Mucosa of rectum (tissue), 2 donors: ENCODE measurements around the gene SYTL4.
A peak's percentile ranks its signal among the peaks of the same experiment; 100 is the strongest.
"Not testable (repeated sequence)": the region's sequence is repeated elsewhere in the genome, so short reads cannot be mapped to it uniquely, and the experiment has no call there.

Source experiments
- H3K27ac ChIP-seq, 2 donors: one replicate each; pipeline ENCODE4 v1.7.0; 2013; ENCODE audit warnings: inconsistent platforms in 2 of 2, low read depth in 2 of 2, low read length in 2 of 2
- H3K27me3 ChIP-seq, 2 donors: one replicate each; pipeline ENCODE4 v1.7.0; 2013; ENCODE audit warnings: low read length in 2 of 2; ENCODE audit not compliant: control insufficient read depth in 2 of 2, insufficient read depth in 2 of 2
- H3K36me3 ChIP-seq, 2 donors: one replicate each; pipeline ENCODE4 v1.7.0; 2013; ENCODE audit warnings: low read length in 2 of 2; ENCODE audit not compliant: control insufficient read depth in 2 of 2, insufficient read depth in 2 of 2
- H3K4me1 ChIP-seq, 2 donors: one replicate each; pipeline ENCODE4 v1.7.0; 2013; ENCODE audit warnings: low read length in 2 of 2, mild to moderate bottlenecking in 1 of 2; ENCODE audit not compliant: control insufficient read depth in 2 of 2, insufficient read depth in 2 of 2
- H3K4me3 ChIP-seq, 2 donors: one replicate each; pipeline ENCODE4 v1.7.0; 2013; ENCODE audit warnings: low read length in 2 of 2
- H3K9ac ChIP-seq, 2 donors: one replicate each; pipeline ENCODE4 v1.7.0; 2013; ENCODE audit warnings: low read length in 2 of 2, low read depth in 1 of 2, mild to moderate bottlenecking in 1 of 2
- H3K9me3 ChIP-seq, 2 donors: one replicate each; pipeline ENCODE4 v1.7.0; 2013; ENCODE audit warnings: low read length in 2 of 2; ENCODE audit not compliant: control insufficient read depth in 2 of 2
- donor health status: healthy.
- donor health status: Normal muscosa, but diverticular disease.

The SYTL4 gene

DNA sequence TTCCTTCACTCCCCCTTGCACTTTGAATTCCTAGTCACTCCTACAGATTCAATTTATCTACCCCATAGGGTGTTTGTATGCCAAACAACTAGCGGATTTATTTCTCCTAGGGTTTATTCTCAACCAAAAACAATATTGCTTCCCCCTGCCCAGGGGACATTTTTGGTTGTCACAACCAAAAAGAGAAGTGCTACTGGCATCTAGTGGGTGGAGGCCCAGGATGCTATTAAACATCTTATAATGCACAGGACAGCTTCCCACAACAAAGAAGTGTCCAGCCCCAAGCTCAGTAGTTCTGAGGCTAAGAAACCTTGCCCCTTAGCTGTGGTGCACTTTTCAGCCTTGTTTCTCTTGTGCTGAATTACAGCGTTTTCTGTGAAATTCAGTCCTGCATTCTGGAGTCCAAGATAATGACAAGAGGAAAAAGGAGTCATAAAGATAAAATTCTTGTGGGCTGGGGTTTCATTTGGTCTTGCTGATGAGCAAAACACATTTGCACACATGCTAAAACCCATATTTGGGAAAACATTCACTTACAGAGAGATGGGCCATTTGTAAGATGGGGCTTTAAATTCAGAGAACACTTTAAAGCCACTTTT is 11.2 kb upstream of the SYTL4 start:
- H3K4me3 ChIP-seq = no peak overlapping the region
- H3K9ac ChIP-seq = no peak overlapping the region
- peaks cover 0 to 4% of the 10 kb centered on the region in 2 donors for H3K27me3 ChIP-seq
- H3K4me1 ChIP-seq = peaks cover 0 to 22% of the 10 kb centered on the region in 2 donors
- no peak overlapping the region for H3K27ac ChIP-seq
- no peaks in the 10 kb centered on the region for H3K36me3 ChIP-seq
- no peaks in the 10 kb centered on the region for H3K9me3 ChIP-seq

GRCh38 chrX:100724006-100724405 is 7.9 kb downstream of the SYTL4 start:
- H3K4me1 ChIP-seq, H3K27ac ChIP-seq, H3K4me3 ChIP-seq, H3K9me3 ChIP-seq, H3K36me3 ChIP-seq, H3K27me3 ChIP-seq, H3K9ac ChIP-seq: not testable (repeated sequence)

- no peaks in the 10 kb centered on the region for H3K9me3 ChIP-seq
- no peak overlapping the region for H3K9ac ChIP-seq
- no peaks in the 10 kb centered on the region for H3K27me3 ChIP-seq
- H3K4me1 ChIP-seq = no peaks in the 10 kb centered on the region
- H3K4me3 ChIP-seq = no peak overlapping the region
- H3K27ac ChIP-seq = no peak overlapping the region
- no peaks in the 10 kb centered on the region for H3K36me3 ChIP-seq
These were observed 10.6 kb downstream of the SYTL4 start for GRCh38 chrX:100721328-100721727.

DNA sequence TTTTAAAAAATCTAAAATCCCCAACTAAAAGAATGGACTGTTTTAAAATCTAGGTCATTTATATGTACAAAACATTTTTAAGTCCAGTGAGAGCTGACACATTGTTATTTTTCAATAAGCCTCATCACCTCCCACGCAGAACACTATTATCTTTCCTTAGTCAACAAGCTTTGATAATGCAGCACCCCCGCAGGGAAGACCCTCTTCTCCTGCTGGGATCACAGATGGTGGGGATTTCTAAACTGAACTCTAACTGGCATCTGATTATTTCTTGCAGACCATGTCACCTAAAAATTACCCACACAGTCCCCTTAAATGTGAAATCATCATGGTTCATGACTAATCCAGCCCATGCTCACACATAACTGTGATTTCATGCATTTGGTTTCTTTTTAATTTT is 11.6 kb downstream of the SYTL4 start:
- Histone ChIP-seq H3K36me3 (no peaks in the 10 kb centered on the region), H3K4me1 (no peaks in the 10 kb centered on the region), H3K9ac (no peak overlapping the region), H3K27ac (no peak overlapping the region), H3K9me3 (no peaks in the 10 kb centered on the region), H3K4me3 (no peak overlapping the region), H3K27me3 (no peaks in the 10 kb centered on the region)

DNA sequence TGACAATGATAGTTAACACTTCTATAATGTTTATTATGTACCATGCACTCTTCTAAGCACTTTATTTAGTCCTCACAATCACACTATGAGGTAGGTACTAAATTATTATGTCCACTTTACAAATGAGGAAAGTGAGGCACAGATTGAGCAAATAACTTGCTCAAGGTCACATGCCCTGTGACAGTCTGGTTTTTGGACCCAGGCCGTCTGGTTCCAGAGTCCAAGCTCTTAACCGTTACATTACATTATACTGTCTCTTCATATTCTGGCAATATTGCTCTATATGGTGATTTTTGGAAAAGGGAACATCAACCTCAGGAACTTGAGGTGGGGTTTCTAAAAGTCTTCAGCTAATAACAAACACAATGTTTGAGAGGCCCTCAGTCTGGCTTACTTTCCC is 12.8 kb downstream of the SYTL4 start:
- Histone ChIP-seq H3K9me3 (no peaks in the 10 kb centered on the region), H3K27me3 (no peaks in the 10 kb centered on the region), H3K36me3 (no peaks in the 10 kb centered on the region), H3K4me1 (no peaks in the 10 kb centered on the region), H3K4me3 (no peak overlapping the region), H3K27ac (no peak overlapping the region), H3K9ac (no peak overlapping the region)

DNA sequence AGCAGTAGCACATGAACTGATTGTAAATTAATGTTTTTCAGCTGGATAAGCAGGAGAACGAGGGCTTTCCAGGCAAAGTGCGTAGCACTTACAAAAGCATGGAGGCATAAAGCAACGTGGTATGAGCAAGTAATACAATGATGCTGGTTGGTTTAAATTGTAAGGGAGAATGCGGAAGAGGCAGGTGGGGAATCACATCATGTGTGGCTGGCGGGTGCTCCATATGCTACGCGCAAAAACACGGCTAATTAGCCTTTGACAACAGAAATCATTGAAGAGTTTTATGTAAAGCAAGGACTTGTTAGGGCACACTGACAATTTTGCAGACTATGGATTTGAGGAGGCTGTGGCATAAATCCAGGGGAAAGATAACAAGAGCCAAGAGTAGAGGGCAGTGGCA is 14.6 kb downstream of the SYTL4 start:
- H3K27me3 ChIP-seq = no peaks in the 10 kb centered on the region
- H3K4me3 ChIP-seq = no peak overlapping the region
- H3K36me3 ChIP-seq = no peaks in the 10 kb centered on the region
- H3K9me3 ChIP-seq = no peaks in the 10 kb centered on the region
- H3K9ac ChIP-seq = no peak overlapping the region
- H3K27ac ChIP-seq = no peak overlapping the region
- H3K4me1 ChIP-seq = no peaks in the 10 kb centered on the region

DNA sequence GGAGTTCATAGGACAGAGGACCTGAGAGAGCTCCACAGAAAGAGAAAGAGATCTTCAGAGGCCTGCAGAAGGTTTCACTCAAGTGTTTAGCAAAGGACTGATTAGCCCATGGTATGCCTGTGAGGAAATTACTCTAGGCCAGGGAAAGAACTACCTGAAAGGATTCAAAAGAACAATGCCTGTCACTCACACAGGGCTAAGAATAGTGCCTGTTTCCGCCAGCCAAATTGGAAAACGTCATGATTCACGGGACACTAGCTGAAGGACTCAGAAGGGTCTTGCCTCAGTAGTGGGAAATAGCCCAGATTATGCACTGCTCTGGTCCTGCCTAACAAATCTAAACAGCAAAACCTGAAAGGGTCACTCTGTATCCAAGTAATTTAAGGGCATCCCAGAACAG is 21.1 kb downstream of the SYTL4 start:
- Histone ChIP-seq H3K4me1 (no peaks in the 10 kb centered on the region), H3K27ac (no peak overlapping the region), H3K9ac (no peak overlapping the region)

DNA sequence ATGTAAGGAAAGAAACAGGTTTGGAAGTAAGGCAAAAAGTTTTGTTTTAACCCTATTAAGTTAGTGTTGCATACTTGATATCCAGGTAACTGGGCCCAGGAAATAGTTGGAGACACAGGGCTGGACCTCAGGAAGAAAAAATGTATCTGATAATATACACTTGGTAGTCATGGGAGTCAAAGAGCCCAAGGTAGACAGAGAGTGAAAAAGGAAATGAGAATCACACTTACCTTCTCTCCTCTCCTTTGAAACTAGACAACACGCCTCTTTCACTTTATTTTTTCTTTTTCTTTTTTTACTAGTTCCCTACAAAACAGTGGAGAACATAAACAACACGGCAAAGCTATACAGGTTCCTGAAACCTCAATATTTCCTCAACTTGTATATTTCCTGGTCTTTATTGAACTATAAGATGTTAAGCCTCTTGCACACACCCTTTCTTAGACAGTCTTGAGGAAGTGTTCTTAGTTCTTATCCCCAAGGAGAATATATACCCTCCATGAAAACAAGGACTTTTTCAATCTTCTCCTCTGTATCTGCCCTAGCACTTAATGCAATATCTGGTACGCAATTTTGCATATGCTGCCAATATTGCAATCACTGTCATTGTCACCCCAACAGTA is 27.2 kb downstream of the SYTL4 start:
- Histone ChIP-seq H3K9me3 (no peaks in the 10 kb centered on the region), H3K36me3 (peaks cover 3 to 6% of the 10 kb centered on the region in 2 donors), H3K4me3 (no peak overlapping the region), H3K4me1 (no peaks in the 10 kb centered on the region), H3K27me3 (peaks cover 3% of the 10 kb centered on the region in 2 donors), H3K27ac (peak overlapping the region in 1 of 2 donors; percentile 20), H3K9ac (no peak overlapping the region)

More for the DNA sequence above, 21.1 kb downstream of the SYTL4 start:
- Histone ChIP-seq H3K9me3 (no peaks in the 10 kb centered on the region), H3K36me3 (no peaks in the 10 kb centered on the region), H3K4me3 (no peak overlapping the region), H3K27me3 (peaks cover 0 to 3% of the 10 kb centered on the region in 2 donors)

- Histone ChIP-seq H3K9me3 (no peaks in the 10 kb centered on the region), H3K9ac (no peak overlapping the region), H3K36me3 (peaks cover 3 to 6% of the 10 kb centered on the region in 2 donors), H3K27ac (no peak overlapping the region), H3K4me3 (no peak overlapping the region), H3K27me3 (peaks cover 0 to 3% of the 10 kb centered on the region in 2 donors), H3K4me1 (no peaks in the 10 kb centered on the region)
These were observed 31.1 kb downstream of the SYTL4 start for GRCh38 chrX:100700809-100701208.

DNA sequence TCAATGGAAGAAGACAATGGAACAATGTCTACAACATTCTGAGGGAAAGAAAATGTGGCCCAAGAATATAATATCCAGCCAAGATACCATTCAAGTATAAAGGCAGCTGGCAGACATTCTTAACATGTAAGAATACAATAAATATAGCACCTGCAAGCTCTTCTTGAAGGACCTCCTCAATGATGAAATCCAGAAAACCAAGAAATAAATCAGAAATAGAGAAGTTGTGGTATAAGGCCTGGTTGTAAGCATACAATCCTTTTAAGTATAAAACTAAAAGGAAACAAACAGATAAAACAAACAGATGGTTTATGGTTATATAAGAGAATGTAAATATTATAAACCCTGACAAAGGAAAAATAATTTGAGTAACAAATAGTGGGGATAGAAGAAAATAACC is 33.4 kb downstream of the SYTL4 start:
- H3K27me3 ChIP-seq = no peaks in the 10 kb centered on the region
- no peak overlapping the region for H3K4me3 ChIP-seq
- H3K27ac ChIP-seq = no peak overlapping the region
- peaks cover 3 to 6% of the 10 kb centered on the region in 2 donors for H3K36me3 ChIP-seq
- H3K9me3 ChIP-seq = no peaks in the 10 kb centered on the region
- no peak overlapping the region for H3K9ac ChIP-seq
- no peaks in the 10 kb centered on the region for H3K4me1 ChIP-seq
